PFSK-1 (cell line): ENCODE data around the gene MAP4K4.

Experiments
- FOXP2 ChIP-seq: optimal IDR thresholded peaks from 2 replicates; pipeline ENCODE3; 2011; ENCODE audit warnings: borderline replicate concordance, control low read depth, inconsistent platforms; ENCODE audit not compliant: insufficient read depth; ENCODE audit errors: extremely low read length, extremely low read depth
- POLR2AphosphoS5 ChIP-seq: IDR thresholded peaks from 2 replicates; pipeline ENCODE4 v1.6.1; 2012; ENCODE audit warnings: low read depth, mild to moderate bottlenecking, control low read depth, low read length, moderate library complexity
- REST ChIP-seq, 2 experiments: IDR thresholded peaks; 2 replicates each; pipeline versions ENCODE4 v1.6.1 to v1.8.0; 2011 to 2012; ENCODE audit warnings: low read depth in 2 of 2, low read length in 2 of 2, control low read depth in 1 of 2, inconsistent platforms in 1 of 2, mild to moderate bottlenecking in 1 of 2, moderate library complexity in 1 of 2; ENCODE audit not compliant: insufficient read depth in 1 of 2
- SIN3A ChIP-seq: IDR thresholded peaks from 2 replicates; pipeline ENCODE4 v1.6.1; 2012; ENCODE audit warnings: mild to moderate bottlenecking, low read length, moderate library complexity, borderline replicate concordance; ENCODE audit not compliant: insufficient read depth
- TAF1 ChIP-seq: IDR thresholded peaks from 2 replicates; pipeline ENCODE4 v1.6.1; 2012; ENCODE audit warnings: low read length, control low read depth, borderline replicate concordance; ENCODE audit not compliant: insufficient read depth

GRCh38 chr2:101732773-101733256, 35.3 kb downstream of the MAP4K4 start:
- TF ChIP-seq SIN3A = no peak
- no peak for TF ChIP-seq POLR2AphosphoS5
- no peak for TF ChIP-seq REST (IDR thresholded peaks at IDR 0.05; ENCODE audit: insufficient read depth in 1 of 2, low read depth in 2 of 2, low read length in 2 of 2)
- no peak for TF ChIP-seq TAF1
- no peak for TF ChIP-seq FOXP2
